Measurements from ENCODE around the gene DYNLRB2. TPM values are rescaled to one million over a fixed set of nuclear protein-coding genes. Genes with fewer than 3 reads are reported as not detected.

The DYNLRB2 gene
- total RNA-seq, 5 donors from 2014 or later (not counting 1 experiment from before 2014, with no cell fraction given) = 0.88 TPM; not detected in 4

- DNase-seq (no peak), ATAC-seq (replicated peaks in 1 of 4) (no peak)
- no peaks in the 10 kb centered on the region for H3K36me3 ChIP-seq (ENCODE audit: control insufficient read depth in 2 of 2, extremely low read depth in 1 of 2, insufficient read depth in 1 of 2, low read length in 1 of 2)
- Mint-ChIP-seq H3K36me3 (peaks cover 8% of the 10 kb centered on the region), H3K4me1 (peaks cover 24 to 47% (median 31%) of the 10 kb centered on the region in 3 donors), H3K27ac (peak overlapping the region; percentile 15 to 34), H3K9me3 (no peaks in the 10 kb centered on the region), H3K27me3 (peaks cover 0 to 12% of the 10 kb centered on the region in 2 donors), H3K4me3 (no peak overlapping the region)
- peaks cover 8 to 20% of the 10 kb centered on the region in 2 experiments for H3K4me1 ChIP-seq (ENCODE audit: control insufficient read depth in 1 of 2, extremely low read depth in 1 of 2, insufficient read depth in 2 of 2, low read length in 2 of 2)
- ChIA-PET POLR2A (no interaction called here), CTCF (interaction anchor here in 1 of 2 donors (0.6 kb wide), 1 partner anchor 124 kb away, joined by 4 read pairs; no protein-coding TSS in a partner anchor)
- no peaks in the 10 kb centered on the region for H3K9me3 ChIP-seq
- no peak overlapping the region for H3K27ac ChIP-seq (ENCODE audit: low read length)
- H3K27me3 ChIP-seq (replicated peaks in 1 of 2; ENCODE audit: control insufficient read depth in 2 of 2, extremely low read depth in 1 of 2, insufficient read depth in 2 of 2, low read length in 1 of 2) = peaks cover 0 to under 1% of the 10 kb centered on the region in 2 experiments
- H3K4me3 ChIP-seq (ENCODE audit: control insufficient read depth in 1 of 2, extremely low read depth in 1 of 2, low read length in 1 of 2) = no peak overlapping the region
Observed at GRCh38 chr16:80586476-80586875, 45.7 kb downstream of the DYNLRB2 start.

GRCh38 chr16:80587071-80587470 lies 46.3 kb downstream of the DYNLRB2 start:
- no peak overlapping the region for H3K27ac Mint-ChIP-seq

GRCh38 chr16:80591071-80591915 lies 50.5 kb downstream of the DYNLRB2 start:
- H3K4me3 ChIP-seq (ENCODE audit: control insufficient read depth in 1 of 2, extremely low read depth in 1 of 2, low read length in 1 of 2) = peak overlapping the region in 1 of 2 donors; percentile 42
- no peak overlapping the region for H3K27ac ChIP-seq (ENCODE audit: low read length)
- H3K9me3 ChIP-seq = no peaks in the 10 kb centered on the region
- Mint-ChIP-seq H3K9me3 (peaks cover 0 to 7% (median under 1%) of the 10 kb centered on the region in 3 donors), H3K4me1 (peaks cover 24 to 37% (median 24%) of the 10 kb centered on the region in 3 donors), H3K27me3 (peaks cover 0 to 8% of the 10 kb centered on the region in 2 donors), H3K27ac (peak overlapping the region; percentile 8 to 44), H3K36me3 (peaks cover 5% of the 10 kb centered on the region), H3K4me3 (peak overlapping the region; percentile 13 to 77 (median 15))
- peaks cover 0 to 12% of the 10 kb centered on the region in 2 experiments for H3K27me3 ChIP-seq (replicated peaks in 1 of 2; ENCODE audit: control insufficient read depth in 2 of 2, extremely low read depth in 1 of 2, insufficient read depth in 2 of 2, low read length in 1 of 2)
- DNase-seq (peak in 23 of 35 experiments; percentile 4 to 75 (median 16)), ATAC-seq (replicated peaks in 1 of 4) (peak; percentile 84 to 93 (median 92))
- peaks cover 14 to 25% of the 10 kb centered on the region in 2 experiments for H3K4me1 ChIP-seq (ENCODE audit: control insufficient read depth in 1 of 2, extremely low read depth in 1 of 2, insufficient read depth in 2 of 2, low read length in 2 of 2)
- ChIA-PET POLR2A (interaction anchor here in 1 of 2 donors (0.8 kb wide), 1 partner anchor 11 kb away, joined by 3 read pairs; no protein-coding TSS in a partner anchor), CTCF (interaction anchor here (0.6 to 1.1 kb wide), 3 partner anchors 11 to 1814 kb away, joined by 4 to 8 read pairs (median 5); no protein-coding TSS in a partner anchor)
- H3K36me3 ChIP-seq (ENCODE audit: control insufficient read depth in 2 of 2, extremely low read depth in 1 of 2, insufficient read depth in 1 of 2, low read length in 1 of 2) = no peaks in the 10 kb centered on the region
- 31% methylated on average over 5 of the region's 7 CpGs for WGBS (ENCODE audit: insufficient coverage)

More at GRCh38 chr16:80587071-80587470, 46.3 kb downstream of the DYNLRB2 start:
- peaks cover 0 to 12% of the 10 kb centered on the region in 2 donors for H3K27me3 Mint-ChIP-seq
- peaks cover 0 to 4% of the 10 kb centered on the region in 2 experiments for H3K27me3 ChIP-seq (replicated peaks in 1 of 2; ENCODE audit: control insufficient read depth in 2 of 2, extremely low read depth in 1 of 2, insufficient read depth in 2 of 2, low read length in 1 of 2)
- no CpG with 5 or more reads among the region's 4 CpGs for WGBS (ENCODE audit: insufficient coverage)
- no peak overlapping the region for H3K27ac ChIP-seq (ENCODE audit: low read length)
- ChIA-PET CTCF (no interaction called here), POLR2A (no interaction called here)
- DNase-seq (no peak), ATAC-seq (replicated peaks in 1 of 4) (no peak)
- no peaks in the 10 kb centered on the region for H3K9me3 ChIP-seq
- no peak overlapping the region for H3K4me3 ChIP-seq (ENCODE audit: control insufficient read depth in 1 of 2, extremely low read depth in 1 of 2, low read length in 1 of 2)
- no peak overlapping the region for H3K4me3 Mint-ChIP-seq
- H3K36me3 Mint-ChIP-seq = peaks cover 8% of the 10 kb centered on the region
- H3K4me1 Mint-ChIP-seq = peaks cover 24 to 47% (median 32%) of the 10 kb centered on the region in 3 donors
- peaks cover 14 to 22% of the 10 kb centered on the region in 2 experiments for H3K4me1 ChIP-seq (ENCODE audit: control insufficient read depth in 1 of 2, extremely low read depth in 1 of 2, insufficient read depth in 2 of 2, low read length in 2 of 2)
- H3K9me3 Mint-ChIP-seq = no peaks in the 10 kb centered on the region
- H3K36me3 ChIP-seq (ENCODE audit: control insufficient read depth in 2 of 2, extremely low read depth in 1 of 2, insufficient read depth in 1 of 2, low read length in 1 of 2) = no peaks in the 10 kb centered on the region

GRCh38 chr16:80592273-80592672 lies 51.5 kb downstream of the DYNLRB2 start:
- Mint-ChIP-seq H3K4me3 (peak overlapping the region in 1 of 3 donors; percentile 77), H3K9me3 (peaks cover 0 to 15% (median 7%) of the 10 kb centered on the region in 3 donors), H3K36me3 (peaks cover 9% of the 10 kb centered on the region), H3K27me3 (peaks cover 0 to 6% of the 10 kb centered on the region in 2 donors), H3K27ac (no peak overlapping the region), H3K4me1 (peaks cover 23 to 29% (median 24%) of the 10 kb centered on the region in 3 donors)
- H3K27ac ChIP-seq (ENCODE audit: low read length) = no peak overlapping the region
- ATAC-seq (replicated peaks in 1 of 4) = no peak
- peaks cover 0 to 12% of the 10 kb centered on the region in 2 experiments for H3K27me3 ChIP-seq (replicated peaks in 1 of 2; ENCODE audit: control insufficient read depth in 2 of 2, extremely low read depth in 1 of 2, insufficient read depth in 2 of 2, low read length in 1 of 2)
- no peaks in the 10 kb centered on the region for H3K9me3 ChIP-seq
- no peaks in the 10 kb centered on the region for H3K36me3 ChIP-seq (ENCODE audit: control insufficient read depth in 2 of 2, extremely low read depth in 1 of 2, insufficient read depth in 1 of 2, low read length in 1 of 2)
- no peak overlapping the region for H3K4me3 ChIP-seq (ENCODE audit: control insufficient read depth in 1 of 2, extremely low read depth in 1 of 2, low read length in 1 of 2)
- CTCF ChIA-PET = no interaction called here
- WGBS (ENCODE audit: insufficient coverage) = 100% methylated on average over 1 of the region's 2 CpGs
- H3K4me1 ChIP-seq (ENCODE audit: control insufficient read depth in 1 of 2, extremely low read depth in 1 of 2, insufficient read depth in 2 of 2, low read length in 2 of 2) = peaks cover 14 to 23% of the 10 kb centered on the region in 2 experiments
- POLR2A ChIA-PET = no interaction called here
- no peak for DNase-seq

- no peak overlapping the region for H3K4me3 ChIP-seq (ENCODE audit: control insufficient read depth in 1 of 2, extremely low read depth in 1 of 2, low read length in 1 of 2)
- H3K27me3 ChIP-seq (replicated peaks in 1 of 2; ENCODE audit: control insufficient read depth in 2 of 2, extremely low read depth in 1 of 2, insufficient read depth in 2 of 2, low read length in 1 of 2) = peaks cover 0 to 12% of the 10 kb centered on the region in 2 experiments
- ChIA-PET CTCF (no interaction called here), POLR2A (no interaction called here)
- H3K4me1 ChIP-seq (ENCODE audit: control insufficient read depth in 1 of 2, extremely low read depth in 1 of 2, insufficient read depth in 2 of 2, low read length in 2 of 2) = peaks cover 14 to 23% of the 10 kb centered on the region in 2 experiments
- DNase-seq (no peak), ATAC-seq (replicated peaks in 1 of 4) (no peak)
- Mint-ChIP-seq H3K9me3 (peaks cover 0 to 15% (median 7%) of the 10 kb centered on the region in 3 donors), H3K36me3 (peaks cover 13% of the 10 kb centered on the region), H3K4me3 (no peak overlapping the region), H3K27ac (no peak overlapping the region), H3K27me3 (no peaks in the 10 kb centered on the region), H3K4me1 (peaks cover 21 to 24% (median 23%) of the 10 kb centered on the region in 3 donors)
- H3K36me3 ChIP-seq (ENCODE audit: control insufficient read depth in 2 of 2, extremely low read depth in 1 of 2, insufficient read depth in 1 of 2, low read length in 1 of 2) = no peaks in the 10 kb centered on the region
- H3K9me3 ChIP-seq = no peaks in the 10 kb centered on the region
- H3K27ac ChIP-seq (ENCODE audit: low read length) = no peak overlapping the region
Observed at GRCh38 chr16:80594756-80595155, 54.0 kb downstream of the DYNLRB2 start.

- Mint-ChIP-seq H3K4me3 (no peak overlapping the region), H3K4me1 (peaks cover 8 to 9% (median 9%) of the 10 kb centered on the region in 3 donors), H3K27ac (no peak overlapping the region), H3K36me3 (peaks cover 17% of the 10 kb centered on the region), H3K27me3 (no peaks in the 10 kb centered on the region), H3K9me3 (peaks cover 0 to 15% (median 7%) of the 10 kb centered on the region in 3 donors)
- ChIA-PET POLR2A (no interaction called here), CTCF (no interaction called here)
- DNase-seq (no peak), ATAC-seq (replicated peaks in 1 of 4) (no peak)
- no peaks in the 10 kb centered on the region for H3K36me3 ChIP-seq (ENCODE audit: control insufficient read depth in 2 of 2, extremely low read depth in 1 of 2, insufficient read depth in 1 of 2, low read length in 1 of 2)
- H3K27me3 ChIP-seq (replicated peaks in 1 of 2; ENCODE audit: control insufficient read depth in 2 of 2, extremely low read depth in 1 of 2, insufficient read depth in 2 of 2, low read length in 1 of 2) = peaks cover 0 to 10% of the 10 kb centered on the region in 2 experiments
- H3K4me1 ChIP-seq (ENCODE audit: control insufficient read depth in 1 of 2, extremely low read depth in 1 of 2, insufficient read depth in 2 of 2, low read length in 2 of 2) = peaks cover 4 to 8% of the 10 kb centered on the region in 2 experiments
- H3K9me3 ChIP-seq = no peaks in the 10 kb centered on the region
- H3K27ac ChIP-seq (ENCODE audit: low read length) = no peak overlapping the region
- no peak overlapping the region for H3K4me3 ChIP-seq (ENCODE audit: control insufficient read depth in 1 of 2, extremely low read depth in 1 of 2, low read length in 1 of 2)
- 88% methylated on average over 7 of the region's 7 CpGs for WGBS (ENCODE audit: insufficient coverage)
Observed at GRCh38 chr16:80596507-80597207, 55.9 kb downstream of the DYNLRB2 start.
